Measurements from ENCODE around the gene KCNJ10.
"Not testable (repeated sequence)": the region's sequence is repeated elsewhere in the genome, so short reads cannot be mapped to it uniquely, and the experiment has no call there.

KCNJ10 gene

DNA sequence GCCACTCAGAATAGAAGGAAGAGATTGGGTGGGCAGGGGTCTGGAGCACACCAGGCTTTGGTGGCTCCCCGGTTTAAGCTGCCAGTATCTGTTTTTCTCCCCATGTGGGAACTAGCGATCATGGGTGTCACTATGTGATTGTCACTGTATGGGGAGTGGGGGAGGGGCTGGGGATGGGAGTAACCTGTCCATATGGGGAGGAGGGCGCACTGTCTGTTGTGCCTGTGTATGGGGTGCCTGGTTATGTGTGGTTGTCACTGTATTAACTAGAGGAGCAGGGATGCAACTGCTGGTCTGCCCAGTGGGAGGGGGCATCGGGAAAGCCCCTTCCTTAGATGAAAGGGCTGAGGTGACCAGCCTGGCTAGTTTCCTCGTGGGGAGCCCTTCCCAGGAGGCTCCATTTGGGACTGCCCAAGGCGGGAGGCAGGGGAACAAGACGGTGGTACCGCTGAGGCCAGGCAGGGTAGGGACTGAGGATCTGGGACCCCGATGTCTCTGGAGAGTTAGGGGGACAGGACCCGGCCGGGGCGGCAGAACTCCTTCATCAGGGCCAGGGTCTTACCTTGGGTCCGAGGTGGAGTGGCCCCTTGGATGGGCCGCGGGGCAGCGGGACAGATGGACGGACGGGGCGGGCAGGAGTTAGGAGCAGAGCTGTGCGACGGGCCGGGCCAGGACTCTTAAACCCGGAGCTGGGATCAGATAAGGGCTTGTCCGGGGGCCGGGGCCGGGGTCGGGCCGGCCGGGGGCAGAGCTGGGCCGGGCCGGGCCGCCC lies at the start of gene KCNJ10:
TSS of gene KCNJ10 (minus strand) at position 701 of the 772 bp plus-strand sequence. CDS start 27,628 bp downstream, outside the sequence.
- DNase-seq (ENCODE audit: low read depth in 2 of 2) = no peak

DNA sequence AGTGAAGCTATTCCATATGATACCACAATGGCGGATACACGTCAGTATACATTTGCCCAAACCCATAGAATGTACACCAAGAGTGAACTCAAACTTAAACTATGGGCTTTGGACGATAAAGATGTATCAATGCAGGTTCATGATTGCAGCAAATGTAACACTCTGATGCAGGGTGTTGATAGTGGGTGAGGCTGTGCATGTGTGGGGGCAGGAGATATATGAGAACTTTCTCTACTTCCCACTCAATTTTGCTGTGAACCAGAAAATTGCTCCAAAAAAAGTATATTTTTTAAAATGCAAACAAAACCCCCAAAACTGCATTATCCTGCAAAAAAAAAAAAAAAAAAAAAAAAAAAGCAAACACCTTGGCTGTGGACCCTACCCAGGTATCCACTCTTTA lies 49.0 kb upstream of the KCNJ10 start:
- no peak for DNase-seq (ENCODE audit: low read depth in 2 of 2)

DNA sequence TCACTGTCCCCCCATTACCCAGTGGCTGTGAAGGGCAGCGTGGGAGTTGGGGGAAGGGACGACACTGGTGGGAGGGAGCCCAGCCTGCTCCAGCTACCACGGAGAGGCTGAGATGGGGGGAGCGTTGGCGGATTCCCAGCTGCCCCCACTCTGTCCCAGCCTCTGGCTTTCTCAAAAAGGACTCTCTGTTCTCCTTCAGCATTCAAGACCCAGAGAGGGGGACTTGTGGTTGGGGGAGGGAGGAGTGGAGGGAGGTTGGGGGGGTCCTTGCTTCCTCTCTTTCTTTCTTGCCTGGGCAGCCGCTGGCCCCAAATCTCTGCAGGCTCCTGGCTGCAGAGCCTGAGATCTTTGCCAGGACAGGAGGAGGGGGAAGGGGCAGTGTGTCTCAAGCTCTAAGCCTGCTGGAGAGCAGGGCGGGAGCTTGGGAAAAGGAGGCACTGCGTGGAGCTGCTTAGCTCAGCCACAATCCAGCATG lies 47.8 kb upstream of the KCNJ10 start:
- no peak for DNase-seq (ENCODE audit: low read depth in 2 of 2)

DNA sequence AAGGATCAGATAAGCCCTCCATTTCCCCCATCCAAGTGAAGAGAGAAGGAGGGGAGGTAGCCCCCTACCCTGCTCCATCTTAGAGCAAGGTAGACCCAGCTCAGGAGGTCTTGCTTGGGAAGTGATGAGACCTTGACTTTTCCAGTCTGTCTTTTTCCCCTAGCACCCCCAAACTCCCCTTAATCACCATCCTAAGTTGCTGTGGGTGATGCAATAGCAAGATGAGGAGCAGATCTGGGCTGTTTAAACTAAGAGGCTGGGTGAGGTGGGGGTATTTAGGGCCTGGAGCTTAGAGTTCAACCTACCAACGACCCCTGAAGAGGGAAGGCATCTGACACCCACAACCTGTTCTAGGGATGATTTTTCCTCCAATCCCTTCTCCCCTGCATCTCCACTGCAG lies 47.3 kb upstream of the KCNJ10 start:
- DNase-seq (ENCODE audit: low read depth in 2 of 2) = no peak

DNA sequence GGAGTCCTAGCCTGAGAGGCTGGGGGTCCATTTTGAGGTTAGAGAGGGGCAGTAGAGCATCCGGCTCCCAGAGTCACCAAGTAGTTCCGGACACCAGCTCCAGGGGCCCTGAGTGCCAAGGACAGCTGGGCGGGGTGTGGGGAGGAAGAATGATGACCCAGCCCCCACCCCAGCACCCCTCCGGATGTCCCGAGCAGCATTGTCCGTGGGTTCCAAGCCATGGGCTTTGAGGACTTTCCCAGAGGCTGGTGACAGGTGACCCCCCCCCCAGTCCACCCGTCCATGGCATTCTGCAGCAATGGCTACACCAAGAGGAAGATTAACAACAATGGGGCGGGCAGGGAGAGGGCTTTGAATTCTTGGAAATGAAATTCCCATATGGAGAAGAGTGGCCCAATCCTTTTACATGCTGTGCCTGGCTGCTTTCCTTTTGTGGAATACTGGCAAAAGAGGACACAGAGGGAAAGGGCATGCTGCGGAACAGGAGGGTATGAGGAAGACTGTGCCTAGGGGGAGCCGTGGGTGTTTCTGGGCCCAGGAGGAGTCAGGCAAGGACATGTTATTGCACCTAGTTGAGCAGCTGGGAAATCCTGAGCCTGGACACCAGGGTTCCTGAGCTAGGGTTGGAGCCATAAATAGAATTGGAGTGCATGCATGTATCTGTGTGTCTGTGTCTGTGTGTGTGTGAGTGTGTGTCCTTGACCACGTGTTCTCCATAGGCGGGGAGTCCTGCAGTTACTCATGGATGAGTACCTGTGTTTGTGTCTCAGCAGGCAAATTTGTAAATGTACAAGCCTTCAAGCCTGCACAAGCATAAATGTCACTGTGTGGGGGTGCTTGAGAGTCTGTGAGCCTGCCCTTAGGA lies 46.6 kb upstream of the KCNJ10 start:
- no peak for DNase-seq (ENCODE audit: low read depth in 2 of 2)

DNA sequence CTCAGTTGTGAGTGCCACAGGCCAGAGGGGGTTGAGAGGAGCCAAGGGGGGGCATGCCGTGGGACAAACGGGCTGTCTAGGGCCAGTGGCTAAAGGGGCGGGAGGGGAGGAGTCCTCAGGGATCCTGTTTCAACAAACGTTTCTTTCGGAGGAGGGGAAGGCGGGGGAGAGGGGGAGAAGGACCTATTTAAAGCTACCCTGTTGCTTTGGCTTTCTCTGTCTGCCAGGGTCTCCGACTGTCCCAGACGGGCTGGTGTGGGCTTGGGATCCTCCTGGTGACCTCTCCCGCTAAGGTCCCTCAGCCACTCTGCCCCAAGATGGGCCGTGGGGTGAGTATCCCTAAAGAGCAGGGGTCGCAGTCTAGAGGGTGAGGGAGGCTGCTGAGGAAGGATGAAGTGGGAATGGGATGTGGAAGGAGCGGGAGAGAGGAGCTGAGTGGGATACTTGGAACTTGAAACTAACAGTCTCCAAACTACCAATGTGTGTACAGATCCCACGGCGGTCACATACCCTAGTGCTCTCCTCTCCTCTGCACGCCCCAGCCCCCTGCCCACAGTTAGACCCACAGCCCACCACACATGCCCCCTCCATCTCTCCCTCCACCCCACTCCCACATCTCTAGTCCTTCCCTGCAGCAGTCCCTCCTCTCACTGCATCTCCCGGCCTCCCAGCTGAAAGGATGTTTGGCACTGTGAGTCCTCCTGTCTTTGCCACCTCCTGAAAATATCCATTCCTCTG lies 45.8 kb upstream of the KCNJ10 start, which contains the start of gene ATP1A2:
TSS of gene ATP1A2 (plus strand) at position 215 of the 738 bp plus-strand sequence. CDS start at position 318, 103 bp downstream.
- DNase-seq (ENCODE audit: low read depth in 2 of 2) = no peak

DNA sequence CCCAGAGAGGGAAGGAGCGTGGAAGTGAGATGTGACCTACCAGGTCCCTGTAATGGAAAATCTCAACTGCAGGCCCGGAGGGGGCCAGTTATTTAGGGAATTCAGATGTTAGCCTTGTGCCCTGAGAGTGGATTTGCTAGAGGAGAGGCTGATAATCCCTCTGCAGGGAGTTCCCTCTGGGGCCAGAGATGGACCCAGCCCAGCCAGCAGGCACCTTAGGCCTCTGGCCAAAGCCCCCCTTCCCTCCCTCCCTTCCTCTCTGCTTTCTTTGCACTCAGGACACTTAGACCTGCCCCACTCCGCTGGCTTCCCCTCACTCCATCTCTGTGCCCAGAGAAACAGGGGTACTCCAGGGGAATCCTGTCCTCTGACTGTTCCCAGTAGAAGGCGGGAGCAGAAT lies 44.1 kb upstream of the KCNJ10 start:
- no peak for DNase-seq (ENCODE audit: low read depth in 2 of 2)

DNA sequence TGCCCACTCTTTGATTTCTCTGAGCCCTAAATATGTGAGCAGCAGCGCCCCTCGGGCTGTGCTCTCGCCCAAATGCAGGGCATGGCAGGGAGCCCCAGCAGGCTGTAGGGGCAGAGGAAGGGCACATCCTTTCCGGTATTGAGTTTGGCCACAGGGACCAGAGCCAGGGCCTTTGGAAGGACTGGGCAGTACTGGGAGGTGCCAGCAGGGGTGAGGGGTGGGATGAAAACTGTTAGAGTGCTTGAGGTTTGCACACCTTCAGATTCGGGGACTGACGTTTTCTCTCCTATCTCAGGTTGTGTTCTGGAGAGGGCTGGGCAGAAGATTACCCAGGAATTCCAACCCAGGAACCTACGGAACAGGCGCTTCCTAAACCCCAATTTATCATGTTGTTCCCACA lies 43.4 kb upstream of the KCNJ10 start:
- no peak for DNase-seq (ENCODE audit: low read depth in 2 of 2)

DNA sequence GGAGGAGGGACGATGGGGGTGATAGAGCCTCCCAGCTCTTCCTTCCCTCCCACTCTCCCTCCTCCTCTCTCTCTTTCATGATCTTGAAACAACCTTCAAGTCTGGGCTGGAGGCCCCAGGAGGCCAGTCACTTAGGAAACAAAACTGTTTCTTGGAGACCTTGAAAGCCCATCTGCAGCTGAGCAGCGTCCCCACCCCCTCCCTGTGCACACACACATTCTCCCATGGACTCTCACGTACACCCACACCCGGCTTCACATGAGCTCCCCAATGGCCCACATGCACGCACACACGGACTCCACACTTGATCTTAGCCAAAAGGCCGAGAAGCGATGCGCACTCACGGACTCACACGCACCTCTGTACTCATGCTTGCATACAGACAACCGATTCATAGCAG lies 42.4 kb upstream of the KCNJ10 start:
- no peak for DNase-seq (ENCODE audit: low read depth in 2 of 2)

DNA sequence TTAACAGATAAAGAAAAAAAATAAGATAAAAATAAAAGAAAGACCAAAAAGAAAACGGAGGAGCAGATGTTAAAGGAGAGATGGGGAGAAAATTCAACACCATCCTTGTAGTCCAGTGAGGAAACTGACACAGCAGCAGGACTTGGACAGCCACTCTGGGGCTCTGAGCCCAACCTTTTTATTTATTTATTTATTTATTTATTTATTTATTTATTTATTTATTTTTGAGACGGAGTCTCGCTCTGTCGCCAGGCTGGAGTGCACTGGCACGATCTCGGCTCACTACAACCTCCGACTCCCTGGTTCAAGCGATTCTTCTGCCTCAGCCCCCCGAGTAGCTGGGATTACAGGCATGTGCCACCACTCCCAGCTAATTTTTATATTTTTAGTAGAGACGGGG lies 41.5 kb upstream of the KCNJ10 start:
- not testable (repeated sequence) for DNase-seq (ENCODE audit: low read depth in 2 of 2)

DNA sequence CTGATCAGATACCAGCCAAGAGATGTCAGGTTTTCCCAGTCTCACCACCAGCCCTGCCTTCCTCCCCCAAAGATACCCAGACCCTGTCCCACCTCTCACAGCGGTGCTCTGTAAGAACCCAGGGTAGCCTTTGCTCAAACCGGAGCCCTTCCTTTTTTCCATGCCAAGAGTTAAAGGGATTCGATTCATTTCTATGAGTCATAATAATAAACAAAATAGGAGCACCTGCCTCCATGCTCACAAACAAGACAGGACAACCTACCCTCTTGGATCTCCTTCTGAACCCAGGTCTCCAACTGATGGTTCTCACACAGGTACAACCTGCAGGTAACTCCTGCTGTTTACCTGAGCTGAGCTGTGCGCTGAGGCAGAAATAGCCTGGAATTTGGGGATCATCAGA lies 39.7 kb upstream of the KCNJ10 start:
- no peak for DNase-seq (ENCODE audit: low read depth in 2 of 2)

DNA sequence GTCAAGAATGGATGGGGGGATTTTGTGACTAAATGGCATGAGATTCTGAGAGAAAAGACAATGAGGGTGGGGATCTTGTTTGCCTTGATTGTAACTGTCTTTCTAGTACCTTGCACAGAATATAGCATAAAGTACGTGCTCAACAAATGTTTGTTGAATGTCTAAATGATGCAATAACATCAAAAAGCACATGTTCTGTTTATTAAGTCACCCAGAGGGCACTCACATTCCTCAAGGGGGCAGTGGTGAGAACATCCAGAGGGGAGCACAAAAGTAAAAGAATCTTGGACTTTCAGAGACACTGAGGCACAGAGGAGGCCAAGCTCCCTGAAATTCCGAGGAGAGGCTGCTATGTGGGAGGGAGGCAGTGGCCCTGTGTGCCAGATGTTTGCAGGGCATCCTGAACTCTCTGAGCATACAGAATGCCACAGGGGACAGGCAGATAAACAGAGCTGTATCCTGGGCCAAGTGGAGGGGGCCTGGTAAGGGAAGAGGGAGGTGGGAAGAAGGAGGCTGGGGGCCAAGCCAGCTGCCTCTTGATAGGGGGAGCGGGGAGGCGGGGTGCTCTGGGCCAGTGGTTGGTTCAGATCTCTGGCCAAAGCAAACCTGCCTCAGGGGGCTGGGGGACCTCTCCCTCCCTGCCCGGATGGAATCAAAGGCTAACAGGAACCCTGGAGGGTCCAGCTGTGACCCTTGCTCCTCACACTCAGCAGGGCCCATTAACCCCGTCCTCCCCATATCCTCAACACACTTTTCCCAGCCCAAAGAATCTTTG lies 39.1 kb upstream of the KCNJ10 start:
- DNase-seq (ENCODE audit: low read depth in 2 of 2) = no peak

DNA sequence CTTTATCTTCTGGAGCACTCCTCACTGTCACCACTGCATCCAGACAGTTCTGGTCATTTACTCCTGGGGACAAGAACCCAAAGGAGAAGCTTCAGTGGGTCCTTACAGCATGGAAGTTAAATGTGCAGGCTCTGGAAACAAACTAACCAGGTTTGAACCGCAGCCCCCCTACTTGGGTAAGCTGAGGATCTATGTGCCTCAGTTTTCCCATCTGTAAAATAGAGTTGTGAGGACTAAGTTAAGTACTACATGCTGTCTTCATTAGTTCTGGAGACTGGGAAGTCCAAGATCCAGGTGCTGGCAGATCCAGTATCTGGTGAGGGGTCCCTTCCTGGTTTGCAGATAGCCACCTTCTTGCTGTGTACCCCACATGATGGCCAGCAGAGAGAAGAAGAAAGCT lies 37.6 kb upstream of the KCNJ10 start:
- no peak for DNase-seq (ENCODE audit: low read depth in 2 of 2)

DNA sequence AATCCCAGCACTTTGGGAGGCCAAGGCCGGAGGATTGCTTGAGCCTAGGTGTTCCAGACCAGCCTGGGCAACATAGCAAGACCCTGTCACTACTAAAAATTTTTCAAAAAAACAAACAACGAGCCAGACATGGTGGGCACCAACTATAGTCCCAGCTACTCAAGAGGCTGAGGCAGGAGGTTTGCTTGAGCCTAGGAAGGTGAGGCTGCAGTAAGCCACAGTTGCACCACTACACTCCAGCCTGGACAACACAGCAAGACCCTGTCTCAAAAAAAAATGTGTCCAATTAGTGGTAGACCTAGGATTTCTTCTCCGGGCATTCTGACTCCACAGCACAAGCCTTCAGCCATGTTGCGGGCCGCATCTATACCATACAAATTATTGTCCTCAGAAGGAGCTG lies 35.2 kb upstream of the KCNJ10 start:
- DNase-seq (ENCODE audit: low read depth in 2 of 2) = no peak

DNA sequence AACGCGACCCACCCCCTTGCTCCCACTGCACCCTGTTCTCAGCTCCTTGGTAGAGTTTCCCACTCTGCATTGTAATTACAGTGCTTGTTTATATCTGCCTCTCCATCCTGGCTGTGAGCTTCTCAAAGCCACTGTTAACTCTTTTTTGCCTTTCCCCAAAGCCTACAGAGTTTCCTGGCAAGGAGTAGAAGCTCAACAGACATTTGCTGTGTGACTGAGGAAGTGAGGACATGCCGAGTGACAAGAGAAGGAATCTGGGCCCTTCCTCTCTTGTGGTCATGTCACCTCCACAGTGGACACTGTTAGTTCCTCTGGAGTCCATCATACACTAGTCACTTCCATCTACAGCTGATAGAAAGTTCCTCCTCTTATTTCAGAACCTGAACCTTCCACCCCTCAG lies 34.5 kb upstream of the KCNJ10 start:
- DNase-seq (ENCODE audit: low read depth in 2 of 2) = no peak

DNA sequence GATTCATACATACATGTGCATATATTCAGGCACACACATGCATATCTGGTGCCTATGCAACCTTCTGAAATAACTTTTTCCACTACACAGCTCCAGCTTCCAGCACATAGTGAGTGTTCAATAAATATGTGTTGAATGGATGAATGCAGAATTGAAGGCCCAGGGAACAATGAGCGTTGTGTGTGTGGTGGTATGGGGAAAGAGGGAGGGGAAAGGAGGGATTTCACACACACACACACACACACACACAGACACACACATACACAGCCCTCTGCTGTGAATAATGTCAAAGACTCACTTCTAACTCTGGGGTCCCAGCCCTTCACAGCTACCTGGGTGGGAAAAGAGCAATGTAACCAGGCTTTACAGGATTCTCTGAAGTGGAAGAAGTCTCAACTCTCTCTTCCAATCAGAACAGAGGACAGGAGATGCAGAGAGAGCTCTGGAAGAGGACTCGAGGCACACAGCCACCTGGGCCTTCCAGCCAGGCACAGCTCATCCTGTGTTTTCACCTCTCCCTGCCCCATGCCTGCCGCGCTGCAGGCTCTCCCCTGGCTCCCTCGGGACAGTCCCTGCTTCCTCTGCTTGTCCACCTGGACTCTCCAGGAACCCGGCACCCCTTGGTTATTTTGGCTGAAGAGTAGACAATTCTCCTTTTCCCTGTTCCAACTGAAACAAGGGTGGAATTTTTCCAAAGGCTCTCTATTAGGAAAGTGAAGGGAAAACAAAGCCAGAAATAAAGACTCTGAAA lies 33.9 kb upstream of the KCNJ10 start:
- DNase-seq (ENCODE audit: low read depth in 2 of 2) = no peak

DNA sequence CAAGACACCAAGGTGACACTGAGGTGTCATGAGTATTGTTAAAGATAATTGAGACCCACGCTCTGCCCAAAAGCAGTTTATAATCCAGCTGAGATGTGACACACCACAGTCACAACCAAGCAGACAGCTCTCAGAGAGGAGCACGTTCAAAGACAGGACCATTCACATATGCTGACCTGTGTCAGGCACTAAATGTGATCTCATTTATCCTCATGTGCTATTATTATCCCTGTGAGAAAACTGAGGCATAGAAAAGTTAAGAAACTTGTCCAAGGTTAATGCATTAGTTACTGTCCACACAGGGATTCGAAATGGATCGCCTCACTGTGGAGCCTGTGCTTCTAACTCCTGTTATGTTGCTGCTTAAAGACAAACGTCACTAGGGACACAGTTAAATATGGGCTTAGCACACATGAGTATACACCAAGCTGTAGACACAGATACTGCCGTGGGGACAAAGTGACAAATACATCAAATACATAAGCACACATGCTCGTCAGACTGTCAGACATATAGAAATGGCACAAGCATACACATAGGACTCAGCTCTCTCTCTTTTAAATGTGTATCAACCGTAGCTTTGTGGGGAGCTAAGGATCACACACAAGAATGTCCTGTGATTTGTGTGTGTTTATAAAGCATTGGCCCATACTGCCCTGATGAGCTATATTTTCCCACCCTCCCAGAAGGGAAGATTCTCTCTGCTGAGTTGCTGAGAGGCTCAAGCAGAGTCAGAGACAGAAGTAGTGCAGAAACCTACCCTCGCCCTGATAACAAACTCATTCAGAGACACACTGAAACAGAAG lies 32.0 kb upstream of the KCNJ10 start:
- no peak for DNase-seq (ENCODE audit: low read depth in 2 of 2)

DNA sequence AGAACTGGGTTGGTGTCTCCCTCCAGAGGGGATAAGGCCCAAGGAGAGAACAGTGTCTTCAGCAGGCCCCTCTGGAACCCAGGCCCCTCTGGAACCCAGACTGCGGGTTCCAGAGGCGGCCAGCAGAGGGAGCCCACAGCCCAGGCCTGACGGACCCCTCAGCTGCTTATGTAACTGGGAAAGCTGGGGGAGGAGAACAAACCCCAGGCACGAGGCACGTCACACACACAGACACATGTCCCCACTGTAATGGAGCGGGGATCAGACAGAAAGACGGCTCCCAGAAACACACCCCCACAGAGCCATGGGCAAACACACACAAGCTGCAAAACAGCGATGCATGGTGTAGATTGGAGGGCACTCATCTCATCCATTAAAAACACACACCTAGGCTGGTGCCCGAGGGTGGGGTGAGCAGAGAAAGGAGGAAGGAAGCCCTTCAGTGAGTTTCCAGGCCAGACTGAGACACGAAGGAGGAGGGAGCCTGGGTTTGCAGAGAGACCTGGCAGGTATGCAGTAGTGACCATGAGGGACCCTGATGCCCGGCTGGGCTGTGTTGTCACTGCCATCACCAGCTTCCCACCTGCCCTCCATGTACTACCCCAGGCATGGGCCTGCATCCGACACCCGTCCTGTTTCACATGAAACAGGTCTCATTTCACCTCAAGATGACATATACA lies 31.2 kb upstream of the KCNJ10 start:
- DNase-seq (ENCODE audit: low read depth in 2 of 2) = no peak

DNA sequence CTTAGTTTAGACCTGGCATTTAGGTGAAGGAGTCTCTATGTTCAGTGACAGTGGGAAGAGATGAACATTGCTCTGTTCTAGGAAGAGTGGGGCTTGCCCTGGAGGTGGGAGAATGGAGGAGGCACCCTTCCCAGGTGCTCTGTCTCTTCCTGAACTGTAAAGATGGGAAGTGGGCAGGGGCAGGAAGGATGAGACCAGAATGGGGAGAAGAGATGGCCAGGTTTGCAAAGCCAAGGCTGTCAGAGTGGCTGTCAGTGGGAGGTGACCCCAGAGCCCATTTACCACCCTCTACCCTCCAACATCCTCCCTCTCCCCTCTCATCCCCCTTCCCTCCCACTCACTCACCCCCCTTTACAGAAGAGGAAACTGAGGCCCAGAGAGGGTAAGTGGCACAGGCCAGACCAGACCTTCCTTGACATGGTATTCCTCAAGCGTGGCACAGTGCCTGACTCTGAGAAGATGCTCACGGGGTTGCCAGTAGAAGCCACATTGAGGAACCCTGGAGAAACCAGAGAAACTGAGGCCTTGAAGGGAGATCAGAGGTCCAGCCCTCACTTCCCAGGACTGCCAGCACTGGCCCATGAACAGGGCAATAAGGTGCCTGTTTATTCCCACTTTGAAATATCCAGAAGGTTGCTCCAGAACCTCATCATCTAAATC lies 29.9 kb upstream of the KCNJ10 start:
- no peak for DNase-seq (ENCODE audit: low read depth in 2 of 2)
